ENCODE data around the gene NDUFC1.
"Not testable (repeated sequence)": the region's sequence is repeated elsewhere in the genome, so short reads cannot be mapped to it uniquely, and the experiment has no call there.

The NDUFC1 gene

GRCh38 chr4:139301821-139302611 is at the start of gene NDUFC1:
Gene NDUFC1 (minus strand): TSS chr4:139302477. CDS start chr4:139295798, 6,679 bp downstream.
- peak; percentile 50 for DNase-seq

GRCh38 chr4:139337612-139338011 is 35.3 kb upstream of the NDUFC1 start:
- no peak for DNase-seq

- no peak for DNase-seq
Observed at GRCh38 chr4:139333046-139333445, 30.8 kb upstream of the NDUFC1 start.

GRCh38 chr4:139331185-139331584 is 28.9 kb upstream of the NDUFC1 start:
- DNase-seq = no peak

GRCh38 chr4:139330283-139330682 is 28.0 kb upstream of the NDUFC1 start:
- no peak for DNase-seq

GRCh38 chr4:139329665-139330200 is 27.5 kb upstream of the NDUFC1 start:
- no peak for DNase-seq

GRCh38 chr4:139324620-139325019 is 22.3 kb upstream of the NDUFC1 start:
- DNase-seq = no peak

- DNase-seq = not testable (repeated sequence)
Observed at GRCh38 chr4:139322541-139322940, 20.3 kb upstream of the NDUFC1 start.

GRCh38 chr4:139322070-139322469 is 19.8 kb upstream of the NDUFC1 start:
- not testable (repeated sequence) for DNase-seq

GRCh38 chr4:139319571-139319970 is 17.3 kb upstream of the NDUFC1 start:
- no peak for DNase-seq

- DNase-seq = no peak
Observed at GRCh38 chr4:139317635-139318034, 15.4 kb upstream of the NDUFC1 start.

- DNase-seq = no peak
Observed at GRCh38 chr4:139316733-139317132, 14.5 kb upstream of the NDUFC1 start.

GRCh38 chr4:139315221-139315675 is 13.0 kb upstream of the NDUFC1 start:
- DNase-seq = no peak

- no peak for DNase-seq
Observed at GRCh38 chr4:139314047-139314800, 11.9 kb upstream of the NDUFC1 start.

- DNase-seq = not testable (repeated sequence)
Observed at GRCh38 chr4:139313414-139313813, 11.1 kb upstream of the NDUFC1 start.

GRCh38 chr4:139312552-139313332 is 10.5 kb upstream of the NDUFC1 start:
- no peak for DNase-seq

- no peak for DNase-seq
Observed at GRCh38 chr4:139311909-139312308, 9.6 kb upstream of the NDUFC1 start.

GRCh38 chr4:139304920-139305319 is 2.6 kb upstream of the NDUFC1 start:
- DNase-seq = no peak

- DNase-seq = peak; percentile 98
Observed at GRCh38 chr4:139301113-139301820, 1.0 kb downstream of the NDUFC1 start, which contains the start of gene NAA15. Gene NAA15 (plus strand): TSS chr4:139301505. CDS start chr4:139301778, 273 bp downstream.

GRCh38 chr4:139300431-139301112 is 1.7 kb downstream of the NDUFC1 start:
- DNase-seq = peak; percentile 52

GRCh38 chr4:139299536-139299935 is 2.7 kb downstream of the NDUFC1 start:
- no peak for DNase-seq

Data from NCI-H1092 treated with DMSO at 0.1 percent for 48 hours (cell line).